Keratinocyte (primary cell): ENCODE measurements around the gene HSFX3. TPM values are rescaled to one million over a fixed set of nuclear protein-coding genes. Genes with fewer than 3 reads are reported as not detected.
"Not testable (repeated sequence)": the region's sequence is repeated elsewhere in the genome, so short reads cannot be mapped to it uniquely, and the experiment has no call there.

Experiments used
- DNase-seq: peaks from one replicate; pipeline ENCODE4 v3.0.0-alpha.2; 2011; ENCODE audit warnings: low read depth, missing footprints, low spot score
- FAIRE-seq: peaks from 2 replicates; lab custom pipeline; 2011; peaks lifted over from hg19 to GRCh38; lab: Jason Lieb, UNC
- H2AFZ ChIP-seq: 2 replicates; pipeline ENCODE4 v1.6.0; 2012; ENCODE audit warnings: low read length, control low read depth, inconsistent platforms; ENCODE audit not compliant: control insufficient read depth
- H3K27ac ChIP-seq: 2 replicates; pipeline ENCODE4 v1.5.1; 2011; ENCODE audit warnings: low read length; ENCODE audit not compliant: control insufficient read depth, insufficient read depth
- H3K27me3 ChIP-seq: 3 replicates; pipeline ENCODE4 v1.6.0; 2011; ENCODE audit warnings: low read length; ENCODE audit not compliant: control insufficient read depth, insufficient read depth; ENCODE audit errors: extremely low read depth
- H3K36me3 ChIP-seq, 2 experiments: 2 replicates in 1 of 2; 3 replicates in 1 of 2; pipeline ENCODE4 v1.5.1; 2011; ENCODE audit warnings: low read length in 2 of 2, mild to moderate bottlenecking in 1 of 2; ENCODE audit not compliant: control insufficient read depth in 2 of 2, insufficient read depth in 2 of 2; ENCODE audit errors: extremely low read depth in 1 of 2
- H3K4me1 ChIP-seq: 3 replicates; pipeline ENCODE4 v1.5.1; 2011; ENCODE audit warnings: low read length; ENCODE audit not compliant: control insufficient read depth, insufficient read depth; ENCODE audit errors: extremely low read depth
- H3K4me2 ChIP-seq: 3 replicates; pipeline ENCODE4 v1.6.0; 2011; ENCODE audit warnings: low read depth, low read length; ENCODE audit not compliant: control insufficient read depth, insufficient read depth; ENCODE audit errors: extremely low read depth
- H3K4me3 ChIP-seq, 3 experiments: fragments of 200-600 bp in 1 of 3; sonication (generic) in 1 of 3; 2 replicates in 2 of 3; 3 replicates in 1 of 3; pipeline ENCODE4 v1.5.1; 2011 to 2016; ENCODE audit warnings: low read length in 3 of 3, mild to moderate bottlenecking in 3 of 3, control low read depth in 2 of 3, inconsistent platforms in 1 of 3, low read depth in 1 of 3, mixed read lengths in 1 of 3, mixed run types in 1 of 3, moderate library complexity in 1 of 3; ENCODE audit not compliant: control insufficient read depth in 2 of 3, insufficient read depth in 2 of 3; ENCODE audit errors: extremely low read depth in 1 of 3
- H3K79me2 ChIP-seq: 2 replicates; pipeline ENCODE4 v1.6.0; 2012; ENCODE audit warnings: low read length; ENCODE audit not compliant: control insufficient read depth, insufficient read depth
- H3K9ac ChIP-seq: 3 replicates; pipeline ENCODE4 v1.6.0; 2011; ENCODE audit warnings: low read length; ENCODE audit not compliant: control insufficient read depth, insufficient read depth; ENCODE audit errors: extremely low read depth
- H3K9me1 ChIP-seq: 3 replicates; pipeline ENCODE4 v1.6.0; 2011; ENCODE audit warnings: low read length; ENCODE audit not compliant: control insufficient read depth, insufficient read depth; ENCODE audit errors: extremely low read depth
- H3K9me3 ChIP-seq: 2 replicates; pipeline ENCODE4 v1.5.1; 2012; ENCODE audit warnings: low read depth, low read length; ENCODE audit not compliant: control insufficient read depth
- H4K20me1 ChIP-seq: 3 replicates; pipeline ENCODE4 v1.6.0; 2011; ENCODE audit warnings: low read length; ENCODE audit not compliant: control insufficient read depth, insufficient read depth; ENCODE audit errors: extremely low read depth
- dilution Hi-C: fragments of 300-500 bp; cut with MboI; formaldehyde crosslinking; loops from one replicate; pipeline ENCODE4 v1.7.0; 2020; ENCODE audit warnings: low sequenced_read_pairs; ENCODE audit not compliant: extremely low pct_ligation_motif_present
- polyA plus RNA-seq, 5 experiments: library from polyadenylated mRNA; depleted of rRNA in 3 of 5; stranded (reverse) in 3 of 5; stranded (forward) in 1 of 5; unstranded in 1 of 5; fragments of >200 nt; gene quantifications; 1 replicate in 1 of 5; 2 replicates in 3 of 5; 3 replicates in 1 of 5; pipeline versions ENCODE4 v1.2.1 to v1.2.3, GENCODE V29; 2011 to 2012; ENCODE audit warnings: missing spikeins in 2 of 5, low read depth in 1 of 5, low replicate concordance in 1 of 5

HSFX3 gene
- polyA plus RNA-seq, 1 donor (not counting 4 experiments of a cell fraction or from before 2014, with no cell fraction given): not detected

DNA sequence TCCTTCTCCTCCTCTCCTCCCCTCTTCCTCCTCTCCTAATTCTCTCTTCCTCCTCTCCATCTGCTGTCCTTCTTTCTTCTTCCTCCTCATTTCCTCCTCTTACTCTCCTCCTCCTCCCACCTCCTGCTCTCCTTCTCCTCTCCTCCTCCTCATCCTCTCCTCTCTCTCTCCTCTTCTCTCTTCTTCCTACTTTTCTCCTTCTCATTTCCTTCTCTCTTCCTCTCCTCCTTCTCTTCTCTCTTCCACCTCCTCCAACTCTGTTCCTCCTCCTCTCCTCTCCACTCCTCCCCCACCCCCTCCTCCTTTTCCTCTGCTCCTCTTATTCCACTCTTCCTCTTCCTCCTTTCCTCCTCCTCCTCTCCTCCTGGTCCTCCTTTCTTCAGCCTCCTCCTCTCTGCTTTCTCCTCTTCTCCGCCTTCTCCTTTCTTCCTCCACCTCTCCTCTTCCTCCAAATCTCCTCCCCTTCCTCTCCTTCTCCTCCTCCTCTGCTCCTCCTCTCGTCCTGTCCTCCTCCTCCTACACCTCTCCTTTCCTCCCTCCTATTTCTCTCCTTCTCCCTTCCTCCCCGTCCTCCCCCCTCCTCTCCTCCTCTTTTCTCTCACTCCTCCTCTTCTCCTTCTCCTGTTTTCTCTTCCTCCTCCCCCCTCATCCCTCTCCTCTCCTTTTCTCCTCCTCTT lies 14.7 kb downstream of the HSFX3 start:
- H3K27ac ChIP-seq, dilution Hi-C loops, H3K36me3 ChIP-seq, H3K9me1 ChIP-seq, H3K4me3 ChIP-seq, H3K9me3 ChIP-seq, H3K4me1 ChIP-seq, H4K20me1 ChIP-seq, H3K4me2 ChIP-seq, H3K27me3 ChIP-seq, H3K79me2 ChIP-seq, H2AFZ ChIP-seq, DNase-seq, H3K9ac ChIP-seq, FAIRE-seq: not testable (repeated sequence)

DNA sequence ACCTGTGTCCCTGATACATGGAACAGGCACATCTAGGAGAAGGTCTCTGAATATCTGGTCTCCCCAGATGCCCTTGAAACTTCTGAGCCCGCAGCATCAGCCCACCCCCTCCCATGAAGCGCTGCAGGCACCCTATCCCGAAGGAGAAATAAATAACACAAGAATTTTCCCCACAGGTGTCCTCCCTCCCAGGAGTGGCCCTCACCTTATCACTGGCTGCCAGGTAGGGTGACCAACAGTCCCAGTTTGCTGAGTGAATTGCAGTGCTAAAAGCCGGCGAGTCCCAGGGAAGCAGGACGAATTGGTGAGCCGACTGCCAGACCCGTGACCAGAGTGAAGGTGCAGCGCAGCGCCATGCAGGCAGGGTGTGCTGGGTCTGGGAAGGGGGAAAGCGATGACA lies 15.7 kb downstream of the HSFX3 start:
- H3K36me3 ChIP-seq, dilution Hi-C loops, FAIRE-seq, H3K4me3 ChIP-seq, H3K79me2 ChIP-seq, H3K9ac ChIP-seq, H3K4me2 ChIP-seq, DNase-seq, H3K4me1 ChIP-seq, H3K27me3 ChIP-seq, H4K20me1 ChIP-seq, H3K9me1 ChIP-seq, H2AFZ ChIP-seq, H3K9me3 ChIP-seq, H3K27ac ChIP-seq: not testable (repeated sequence)

DNA sequence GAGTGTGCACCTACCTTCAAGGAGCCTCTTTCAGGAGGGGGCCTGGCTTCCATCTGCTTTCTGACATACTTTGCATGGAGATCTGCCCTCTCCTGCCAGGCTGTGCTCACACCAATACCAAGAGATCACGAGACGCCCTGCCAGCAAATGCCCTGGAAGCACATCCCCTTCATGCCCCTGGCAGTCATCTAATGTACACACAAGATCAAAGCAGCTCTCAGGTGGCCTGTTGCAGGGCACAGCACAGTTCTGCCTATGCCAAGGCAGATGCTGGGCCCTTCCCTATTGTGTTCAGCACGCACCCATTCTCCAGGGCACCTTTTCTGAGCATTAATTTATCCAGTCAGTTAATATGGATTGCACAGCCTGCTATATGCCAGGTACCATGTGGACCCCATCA lies 16.9 kb downstream of the HSFX3 start:
- H3K9me1 ChIP-seq, dilution Hi-C loops, H3K4me3 ChIP-seq, H3K4me1 ChIP-seq, H3K9me3 ChIP-seq, H2AFZ ChIP-seq, H3K27ac ChIP-seq, DNase-seq, H3K9ac ChIP-seq, FAIRE-seq, H3K27me3 ChIP-seq, H4K20me1 ChIP-seq, H3K36me3 ChIP-seq, H3K4me2 ChIP-seq, H3K79me2 ChIP-seq: not testable (repeated sequence)
